Measurements from ENCODE around the gene KPNA3.

Gene KPNA3

GRCh38 chr13:49791711-49792549 is 552 bp downstream of the KPNA3 start:
- TF ChIP-seq JUND (IDR thresholded peaks at IDR 0.05; ENCODE audit: low read depth): no peak
- in situ Hi-C loops (cut with HindIII; ENCODE audit: low pct_unique_long_range_greater_than_20kb, low sequenced_read_pairs): no loop called here

GRCh38 chr13:49791315-49791710 is 1.2 kb downstream of the KPNA3 start:
- in situ Hi-C loops (cut with HindIII; ENCODE audit: low pct_unique_long_range_greater_than_20kb, low sequenced_read_pairs): no loop called here
- TF ChIP-seq JUND (IDR thresholded peaks at IDR 0.05; ENCODE audit: low read depth): no peak
- DNase-seq (ENCODE audit: low read depth in 1 of 2, low spot score in 1 of 2): peak; percentile 25 to 58

More at GRCh38 chr13:49791711-49792549, 552 bp downstream of the KPNA3 start:
- DNase-seq (ENCODE audit: low read depth in 1 of 2, low spot score in 1 of 2): peak; percentile 16 to 29

GRCh38 chr13:49789968-49790367 is 2.5 kb downstream of the KPNA3 start:
- no peak for TF ChIP-seq JUND (IDR thresholded peaks at IDR 0.05; ENCODE audit: low read depth)
- DNase-seq (ENCODE audit: low read depth in 1 of 2, low spot score in 1 of 2): no peak
- in situ Hi-C loops (cut with HindIII; ENCODE audit: low pct_unique_long_range_greater_than_20kb, low sequenced_read_pairs): no loop called here

GRCh38 chr13:49786401-49787008 is 6.0 kb downstream of the KPNA3 start:
- in situ Hi-C loops (cut with HindIII; ENCODE audit: low pct_unique_long_range_greater_than_20kb, low sequenced_read_pairs): no loop called here
- no peak for TF ChIP-seq JUND (IDR thresholded peaks at IDR 0.05; ENCODE audit: low read depth)
- DNase-seq (ENCODE audit: low read depth in 1 of 2, low spot score in 1 of 2): no peak

- no peak for TF ChIP-seq JUND (IDR thresholded peaks at IDR 0.05; ENCODE audit: low read depth)
- in situ Hi-C loops (cut with HindIII; ENCODE audit: low pct_unique_long_range_greater_than_20kb, low sequenced_read_pairs): no loop called here
- DNase-seq (ENCODE audit: low read depth in 1 of 2, low spot score in 1 of 2): no peak
Measured at GRCh38 chr13:49784886-49785570, 7.5 kb downstream of the KPNA3 start.

- no peak for TF ChIP-seq JUND (IDR thresholded peaks at IDR 0.05; ENCODE audit: low read depth)
- in situ Hi-C loops (cut with HindIII; ENCODE audit: low pct_unique_long_range_greater_than_20kb, low sequenced_read_pairs): no loop called here
- no peak for DNase-seq (ENCODE audit: low read depth in 1 of 2, low spot score in 1 of 2)
Measured at GRCh38 chr13:49783865-49784264, 8.6 kb downstream of the KPNA3 start.

- no peak for DNase-seq (ENCODE audit: low read depth in 1 of 2, low spot score in 1 of 2)
- in situ Hi-C loops (cut with HindIII; ENCODE audit: low pct_unique_long_range_greater_than_20kb, low sequenced_read_pairs): no loop called here
- no peak for TF ChIP-seq JUND (IDR thresholded peaks at IDR 0.05; ENCODE audit: low read depth)
Measured at GRCh38 chr13:49782784-49783183, 9.7 kb downstream of the KPNA3 start.

GRCh38 chr13:49781806-49782205 is 10.7 kb downstream of the KPNA3 start:
- TF ChIP-seq JUND (IDR thresholded peaks at IDR 0.05; ENCODE audit: low read depth): no peak
- DNase-seq (ENCODE audit: low read depth in 1 of 2, low spot score in 1 of 2): no peak
- in situ Hi-C loops (cut with HindIII; ENCODE audit: low pct_unique_long_range_greater_than_20kb, low sequenced_read_pairs): no loop called here

GRCh38 chr13:49779721-49780120 is 12.8 kb downstream of the KPNA3 start:
- TF ChIP-seq JUND (IDR thresholded peaks at IDR 0.05; ENCODE audit: low read depth): no peak
- no peak for DNase-seq (ENCODE audit: low read depth in 1 of 2, low spot score in 1 of 2)
- in situ Hi-C loops (cut with HindIII; ENCODE audit: low pct_unique_long_range_greater_than_20kb, low sequenced_read_pairs): no loop called here

GRCh38 chr13:49777746-49778614 is 14.5 kb downstream of the KPNA3 start:
- TF ChIP-seq JUND (IDR thresholded peaks at IDR 0.05; ENCODE audit: low read depth): no peak
- in situ Hi-C loops (cut with HindIII; ENCODE audit: low pct_unique_long_range_greater_than_20kb, low sequenced_read_pairs): no loop called here
- peak in 1 of 2 experiments; percentile 10 for DNase-seq (ENCODE audit: low read depth in 1 of 2, low spot score in 1 of 2)

GRCh38 chr13:49776871-49777270 is 15.6 kb downstream of the KPNA3 start:
- TF ChIP-seq JUND (IDR thresholded peaks at IDR 0.05; ENCODE audit: low read depth): no peak
- DNase-seq (ENCODE audit: low read depth in 1 of 2, low spot score in 1 of 2): no peak
- in situ Hi-C loops (cut with HindIII; ENCODE audit: low pct_unique_long_range_greater_than_20kb, low sequenced_read_pairs): no loop called here

GRCh38 chr13:49774376-49775005 is 18.0 kb downstream of the KPNA3 start:
- no peak for DNase-seq (ENCODE audit: low read depth in 1 of 2, low spot score in 1 of 2)
- in situ Hi-C loops (cut with HindIII; ENCODE audit: low pct_unique_long_range_greater_than_20kb, low sequenced_read_pairs): no loop called here
- TF ChIP-seq JUND (IDR thresholded peaks at IDR 0.05; ENCODE audit: low read depth): no peak

Data from T47D (cell line).